ENCODE data around the gene JMJD1C.

The JMJD1C gene

DNA sequence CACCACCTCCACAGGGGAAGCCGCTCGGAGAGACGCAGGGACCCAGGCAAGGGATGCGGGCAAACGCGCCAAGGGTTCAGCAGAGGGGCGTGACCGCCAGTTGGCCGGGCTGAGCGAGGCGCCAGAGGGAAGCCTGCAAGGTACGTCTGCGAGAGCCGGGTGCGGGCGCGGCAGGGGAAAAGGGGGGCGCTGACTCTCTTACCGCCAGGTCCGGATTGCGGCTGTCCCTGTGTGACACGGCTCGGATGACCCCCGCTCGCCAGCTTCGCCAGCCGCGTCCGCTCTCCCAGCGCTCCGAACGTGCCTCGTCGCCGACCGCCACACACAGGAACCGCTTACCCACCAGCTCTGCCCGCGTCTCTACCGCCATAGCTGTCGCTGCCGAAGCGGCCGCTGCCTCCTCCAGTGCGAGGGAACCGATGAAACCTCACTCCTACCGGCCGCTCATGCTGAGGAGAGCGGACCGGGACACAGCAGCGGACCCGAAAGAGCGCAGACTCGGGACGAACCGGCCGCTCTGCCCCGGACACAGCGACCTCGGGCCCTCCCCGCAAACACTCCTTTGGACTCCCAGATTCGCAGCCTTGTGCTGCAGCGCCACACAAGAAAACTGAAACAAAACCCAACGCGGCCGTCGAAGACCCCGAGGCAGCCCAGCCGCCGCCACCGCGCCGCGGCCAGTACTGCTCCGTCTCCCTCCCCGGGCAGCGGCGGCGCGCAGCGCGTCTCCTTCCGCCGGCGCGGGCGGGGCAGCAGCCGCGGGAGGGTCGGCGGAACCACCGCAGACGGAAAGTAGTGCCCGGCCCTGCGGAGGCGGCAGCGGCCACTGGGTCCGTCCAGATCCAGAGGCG is at the start of gene JMJD1C (continued):
- TF ChIP-seq BCL11A (tag by site-specific recombination; IDR thresholded peaks at IDR 0.05; ENCODE audit: low read depth) = no peak
- no peak for TF ChIP-seq SCRT1 (tag by site-specific recombination; IDR thresholded peaks at IDR 0.05; ENCODE audit: borderline replicate concordance)
- TF ChIP-seq ZNF791 (tag by site-specific recombination; IDR thresholded peaks at IDR 0.05) = no peak
- TF ChIP-seq, protein P1, sequence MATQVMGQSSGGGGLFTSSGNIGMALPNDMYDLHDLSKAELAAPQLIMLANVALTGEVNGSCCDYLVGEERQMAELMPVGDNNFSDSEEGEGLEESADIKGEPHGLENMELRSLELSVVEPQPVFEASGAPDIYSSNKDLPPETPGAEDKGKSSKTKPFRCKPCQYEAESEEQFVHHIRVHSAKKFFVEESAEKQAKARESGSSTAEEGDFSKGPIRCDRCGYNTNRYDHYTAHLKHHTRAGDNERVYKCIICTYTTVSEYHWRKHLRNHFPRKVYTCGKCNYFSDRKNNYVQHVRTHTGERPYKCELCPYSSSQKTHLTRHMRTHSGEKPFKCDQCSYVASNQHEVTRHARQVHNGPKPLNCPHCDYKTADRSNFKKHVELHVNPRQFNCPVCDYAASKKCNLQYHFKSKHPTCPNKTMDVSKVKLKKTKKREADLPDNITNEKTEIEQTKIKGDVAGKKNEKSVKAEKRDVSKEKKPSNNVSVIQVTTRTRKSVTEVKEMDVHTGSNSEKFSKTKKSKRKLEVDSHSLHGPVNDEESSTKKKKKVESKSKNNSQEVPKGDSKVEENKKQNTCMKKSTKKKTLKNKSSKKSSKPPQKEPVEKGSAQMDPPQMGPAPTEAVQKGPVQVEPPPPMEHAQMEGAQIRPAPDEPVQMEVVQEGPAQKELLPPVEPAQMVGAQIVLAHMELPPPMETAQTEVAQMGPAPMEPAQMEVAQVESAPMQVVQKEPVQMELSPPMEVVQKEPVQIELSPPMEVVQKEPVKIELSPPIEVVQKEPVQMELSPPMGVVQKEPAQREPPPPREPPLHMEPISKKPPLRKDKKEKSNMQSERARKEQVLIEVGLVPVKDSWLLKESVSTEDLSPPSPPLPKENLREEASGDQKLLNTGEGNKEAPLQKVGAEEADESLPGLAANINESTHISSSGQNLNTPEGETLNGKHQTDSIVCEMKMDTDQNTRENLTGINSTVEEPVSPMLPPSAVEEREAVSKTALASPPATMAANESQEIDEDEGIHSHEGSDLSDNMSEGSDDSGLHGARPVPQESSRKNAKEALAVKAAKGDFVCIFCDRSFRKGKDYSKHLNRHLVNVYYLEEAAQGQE (tag by site-specific recombination; IDR thresholded peaks at IDR 0.05) = peak; percentile 37; the same call in 1 of the 2 replicates
- no peak for TF ChIP-seq ZNF211 (tag by site-specific recombination; IDR thresholded peaks at IDR 0.05; ENCODE audit: low read depth)
- no peak for TF ChIP-seq ZNF416 (tag by site-specific recombination; IDR thresholded peaks at IDR 0.05)
- peak; percentile 44; the same call in 1 of the 2 replicates for TF ChIP-seq HOXD13 (CRISPR knock-in tag; IDR thresholded peaks at IDR 0.05; ENCODE audit: borderline replicate concordance)
- TF ChIP-seq, protein P2, sequence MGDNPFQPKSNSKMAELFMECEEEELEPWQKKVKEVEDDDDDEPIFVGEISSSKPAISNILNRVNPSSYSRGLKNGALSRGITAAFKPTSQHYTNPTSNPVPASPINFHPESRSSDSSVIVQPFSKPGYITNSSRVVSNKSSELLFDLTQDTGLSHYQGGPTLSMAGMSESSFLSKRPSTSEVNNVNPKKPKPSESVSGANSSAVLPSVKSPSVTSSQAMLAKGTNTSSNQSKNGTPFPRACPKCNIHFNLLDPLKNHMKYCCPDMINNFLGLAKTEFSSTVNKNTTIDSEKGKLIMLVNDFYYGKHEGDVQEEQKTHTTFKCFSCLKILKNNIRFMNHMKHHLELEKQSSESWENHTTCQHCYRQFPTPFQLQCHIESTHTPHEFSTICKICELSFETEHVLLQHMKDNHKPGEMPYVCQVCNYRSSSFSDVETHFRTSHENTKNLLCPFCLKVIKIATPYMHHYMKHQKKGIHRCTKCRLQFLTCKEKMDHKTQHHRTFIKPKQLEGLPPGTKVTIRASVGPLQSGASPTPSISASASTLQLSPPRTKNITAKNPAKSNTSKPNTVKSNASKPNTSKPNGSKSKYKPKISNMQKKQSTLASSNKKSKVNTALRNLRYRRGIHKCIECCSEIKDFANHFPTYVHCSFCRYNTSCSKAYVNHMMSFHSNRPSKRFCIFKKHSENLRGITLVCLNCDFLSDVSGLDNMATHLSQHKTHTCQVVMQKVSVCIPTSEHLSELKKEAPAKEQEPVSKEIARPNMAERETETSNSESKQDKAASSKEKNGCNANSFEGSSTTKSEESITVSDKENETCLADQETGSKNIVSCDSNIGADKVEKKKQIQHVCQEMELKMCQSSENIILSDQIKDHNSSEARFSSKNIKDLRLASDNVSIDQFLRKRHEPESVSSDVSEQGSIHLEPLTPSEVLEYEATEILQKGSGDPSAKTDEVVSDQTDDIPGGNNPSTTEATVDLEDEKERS (tag by site-specific recombination; IDR thresholded peaks at IDR 0.05) = no peak
- no peak for TF ChIP-seq ZNF777 (tag by site-specific recombination; IDR thresholded peaks at IDR 0.05; ENCODE audit: borderline replicate concordance)
- no peak for TF ChIP-seq ZNF362 (tag by site-specific recombination; IDR thresholded peaks at IDR 0.05)
- no peak for TF ChIP-seq ZNF571 (tag by site-specific recombination; IDR thresholded peaks at IDR 0.05)
- TF ChIP-seq ZNF404 (tag by site-specific recombination; IDR thresholded peaks at IDR 0.05) = no peak
- TF ChIP-seq ZNF544 (tag by site-specific recombination; IDR thresholded peaks at IDR 0.05) = no peak
- TF ChIP-seq ZNF248 (tag by site-specific recombination; IDR thresholded peaks at IDR 0.05) = no peak
- no peak for TF ChIP-seq ZNF140 (tag by site-specific recombination; IDR thresholded peaks at IDR 0.05)
- TF ChIP-seq ZNF10 (tag by site-specific recombination; IDR thresholded peaks at IDR 0.05) = peak; percentile 60; the same call in 1 of the 2 replicates
- TF ChIP-seq ZNF433 (tag by site-specific recombination; IDR thresholded peaks at IDR 0.05; ENCODE audit: low read depth) = no peak
- TF ChIP-seq, protein P3, sequence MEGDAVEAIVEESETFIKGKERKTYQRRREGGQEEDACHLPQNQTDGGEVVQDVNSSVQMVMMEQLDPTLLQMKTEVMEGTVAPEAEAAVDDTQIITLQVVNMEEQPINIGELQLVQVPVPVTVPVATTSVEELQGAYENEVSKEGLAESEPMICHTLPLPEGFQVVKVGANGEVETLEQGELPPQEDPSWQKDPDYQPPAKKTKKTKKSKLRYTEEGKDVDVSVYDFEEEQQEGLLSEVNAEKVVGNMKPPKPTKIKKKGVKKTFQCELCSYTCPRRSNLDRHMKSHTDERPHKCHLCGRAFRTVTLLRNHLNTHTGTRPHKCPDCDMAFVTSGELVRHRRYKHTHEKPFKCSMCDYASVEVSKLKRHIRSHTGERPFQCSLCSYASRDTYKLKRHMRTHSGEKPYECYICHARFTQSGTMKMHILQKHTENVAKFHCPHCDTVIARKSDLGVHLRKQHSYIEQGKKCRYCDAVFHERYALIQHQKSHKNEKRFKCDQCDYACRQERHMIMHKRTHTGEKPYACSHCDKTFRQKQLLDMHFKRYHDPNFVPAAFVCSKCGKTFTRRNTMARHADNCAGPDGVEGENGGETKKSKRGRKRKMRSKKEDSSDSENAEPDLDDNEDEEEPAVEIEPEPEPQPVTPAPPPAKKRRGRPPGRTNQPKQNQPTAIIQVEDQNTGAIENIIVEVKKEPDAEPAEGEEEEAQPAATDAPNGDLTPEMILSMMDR (tag by site-specific recombination; IDR thresholded peaks at IDR 0.05) = peak; percentile 93
- no peak for TF ChIP-seq ZNF354C (tag by site-specific recombination; IDR thresholded peaks at IDR 0.05; ENCODE audit: borderline replicate concordance, low read depth)
- TF ChIP-seq ZNF626 (tag by site-specific recombination; IDR thresholded peaks at IDR 0.05) = peak; percentile 65; the same call in 1 of the 2 replicates
- no peak for TF ChIP-seq ZNF133 (tag by site-specific recombination; IDR thresholded peaks at IDR 0.05)
- peak; percentile 74 for TF ChIP-seq YY2 (tag by site-specific recombination; IDR thresholded peaks at IDR 0.05)
- TF ChIP-seq ZNF521 (tag by site-specific recombination; IDR thresholded peaks at IDR 0.05) = no peak
- no peak for TF ChIP-seq ZNF670 (tag by site-specific recombination; IDR thresholded peaks at IDR 0.05; ENCODE audit: low read depth)
- TF ChIP-seq, protein P4, sequence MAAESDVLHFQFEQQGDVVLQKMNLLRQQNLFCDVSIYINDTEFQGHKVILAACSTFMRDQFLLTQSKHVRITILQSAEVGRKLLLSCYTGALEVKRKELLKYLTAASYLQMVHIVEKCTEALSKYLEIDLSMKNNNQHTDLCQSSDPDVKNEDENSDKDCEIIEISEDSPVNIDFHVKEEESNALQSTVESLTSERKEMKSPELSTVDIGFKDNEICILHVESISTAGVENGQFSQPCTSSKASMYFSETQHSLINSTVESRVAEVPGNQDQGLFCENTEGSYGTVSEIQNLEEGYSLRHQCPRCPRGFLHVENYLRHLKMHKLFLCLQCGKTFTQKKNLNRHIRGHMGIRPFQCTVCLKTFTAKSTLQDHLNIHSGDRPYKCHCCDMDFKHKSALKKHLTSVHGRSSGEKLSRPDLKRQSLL (tag by site-specific recombination; IDR thresholded peaks at IDR 0.05) = no peak; the same call in 1 of the 2 replicates
- no peak; the same call in 1 of the 2 replicates for TF ChIP-seq SP3 (tag by site-specific recombination; IDR thresholded peaks at IDR 0.05)
- TF ChIP-seq ZNF677 (tag by site-specific recombination; IDR thresholded peaks at IDR 0.05) = peak; percentile 66; the same call in 1 of the 2 replicates
- no peak for TF ChIP-seq ZBTB21 (tag by site-specific recombination; IDR thresholded peaks at IDR 0.05)
- TF ChIP-seq KLF9 (tag by site-specific recombination; IDR thresholded peaks at IDR 0.05; ENCODE audit: low read depth) = peak; percentile 97
- TF ChIP-seq ZEB2 (tag by site-specific recombination; IDR thresholded peaks at IDR 0.05) = peak; percentile 78

Measured in HEK293 (cell line).